Measurements from ENCODE around the gene MTMR6.

- TF ChIP-seq CTCF (IDR thresholded peaks at IDR 0.05) (no peak), POLR2A (IDR thresholded peaks at IDR 0.05) (no peak)
Measured at GRCh38 chr13:25242956-25243355, 44.3 kb downstream of the MTMR6 start.
